PC-9 (cell line): ENCODE results near the gene RHOC. TPM values are rescaled to one million over a fixed set of nuclear protein-coding genes. Genes with fewer than 3 reads are reported as not detected.

ENCODE experiments used
- BruUV-seq: library from RNA; stranded (reverse); fragments of 400-500 nt; replicated peaks from 2 replicates; lab custom pipeline; 2021; lab: Mats Ljungman, UMichigan
- CTCF ChIA-PET: fragments of 300-600 bp; sonication (Branson Sonifier 250); formaldehyde crosslinking; loops from one replicate; lab custom pipeline; 2022; ENCODE audit warnings: antibody characterized with exemption; lab: Charles Lee
- POLR2A ChIA-PET: fragments of 300-600 bp; sonication (Branson Sonifier 250); formaldehyde crosslinking; loops from one replicate; lab custom pipeline; 2022; ENCODE audit warnings: antibody characterized with exemption; ENCODE audit not compliant: unreplicated experiment; lab: Charles Lee
- DNase-seq, 2 experiments: peaks; one replicate each; pipeline versions ENCODE4 v3.0.0 to v3.0.0-alpha.2; 2015 to 2022; ENCODE audit warnings: mixed read lengths in 1 of 2
- H2AFZ ChIP-seq: fragments of 200-600 bp; sonication (generic); 2 replicates; pipeline ENCODE4 v1.8.1; 2017; ENCODE audit warnings: antibody characterized with exemption
- H3F3A ChIP-seq: fragments of 200-600 bp; sonication (generic); 2 replicates; pipeline ENCODE4 v1.8.1; 2017; ENCODE audit warnings: antibody characterized with exemption, mild to moderate bottlenecking, low read depth; ENCODE audit not compliant: insufficient read depth
- H3K27ac ChIP-seq: fragments of 200-600 bp; sonication (generic); 2 replicates; pipeline ENCODE4 v1.6.1; 2016; ENCODE audit warnings: mixed run types
- H3K27me3 ChIP-seq: fragments of 200-600 bp; sonication (generic); 2 replicates; pipeline ENCODE4 v1.6.1; 2016; ENCODE audit warnings: low read depth, mixed run types; ENCODE audit not compliant: insufficient read depth
- H3K36me3 ChIP-seq: fragments of 200-600 bp; sonication (generic); 2 replicates; pipeline ENCODE4 v1.6.1; 2016; ENCODE audit warnings: low read depth, mixed run types
- H3K4me1 ChIP-seq: fragments of 200-600 bp; sonication (generic); replicated peaks from 2 replicates; pipeline ENCODE4 v1.6.1; 2016; ENCODE audit warnings: mixed run types; ENCODE audit not compliant: insufficient read depth
- H3K4me2 ChIP-seq: fragments of 200-600 bp; sonication (generic); 2 replicates; pipeline ENCODE4 v1.6.1; 2017; ENCODE audit warnings: mixed run types
- H3K4me3 ChIP-seq: fragments of 200-600 bp; sonication (generic); 2 replicates; pipeline ENCODE4 v1.6.1; 2016; ENCODE audit warnings: mixed run types
- H3K79me2 ChIP-seq: fragments of 200-600 bp; sonication (generic); 2 replicates; pipeline ENCODE4 v1.6.1; 2017; ENCODE audit warnings: low read depth, mixed run types
- H3K9me2 ChIP-seq: fragments of 200-600 bp; sonication (generic); 2 replicates; pipeline ENCODE4 v1.8.1; 2017; ENCODE audit warnings: mild to moderate bottlenecking; ENCODE audit not compliant: insufficient read depth
- H3K9me3 ChIP-seq: fragments of 200-600 bp; sonication (generic); 2 replicates; pipeline ENCODE4 v1.8.1; 2016; ENCODE audit warnings: low read depth; ENCODE audit not compliant: insufficient read depth
- H4K20me1 ChIP-seq: fragments of 200-600 bp; sonication (generic); 2 replicates; pipeline ENCODE4 v1.8.1; 2017; ENCODE audit not compliant: insufficient read depth
- EZH2 ChIP-seq: fragments of 200-600 bp; sonication (generic); IDR thresholded peaks from 2 replicates; pipeline ENCODE4 v1.8.0; 2017; ENCODE audit warnings: antibody characterized with exemption, low read depth
- intact Hi-C: fragments of 100-400 bp; cut with micrococcal nuclease; formaldehyde crosslinking; loops from one replicate; pipeline ENCODE4 v1.10.0; 2022; ENCODE audit not compliant: unreplicated experiment
- total RNA-seq: library from RNA; stranded (reverse); gene quantifications from 2 replicates; pipeline ENCODE4 v1.2.3, GENCODE V29; 2021
- TF ChIP-seq, protein P1 (sequence below): fragments of 200-600 bp; sonication (generic); conservative IDR thresholded peaks from 2 replicates; pipeline ENCODE4 v1.6.1; 2017; ENCODE audit warnings: mixed run types, antibody characterized with exemption, mild to moderate bottlenecking, moderate library complexity

The RHOC gene
- total RNA-seq, 1 experiment from 2014 or later = 200 TPM

GRCh38 chr1:112696578-112697314 lies 10.2 kb downstream of the RHOC start:
- Histone ChIP-seq H3K9me3 (no peaks in the 10 kb centered on the region), H3K4me1 (peaks cover 36% of the 10 kb centered on the region), H3K27ac (no peak overlapping the region), H3F3A (peaks cover 32% of the 10 kb centered on the region), H3K79me2 (peaks cover 3% of the 10 kb centered on the region; the same call in 1 of the 2 replicates), H3K4me2 (no peak overlapping the region), H3K36me3 (peaks cover 18% of the 10 kb centered on the region; the same call in 1 of the 2 replicates), H3K4me3 (no peak overlapping the region), H3K27me3 (no peaks in the 10 kb centered on the region), H3K9me2 (no peaks in the 10 kb centered on the region), H4K20me1 (no peaks in the 10 kb centered on the region), H2AFZ (no peak overlapping the region)
- POLR2A ChIA-PET = no interaction called here
- no TSS peak for BruUV-seq
- no peak for DNase-seq
- TF ChIP-seq EZH2 = no peak
- TF ChIP-seq, protein P1, sequence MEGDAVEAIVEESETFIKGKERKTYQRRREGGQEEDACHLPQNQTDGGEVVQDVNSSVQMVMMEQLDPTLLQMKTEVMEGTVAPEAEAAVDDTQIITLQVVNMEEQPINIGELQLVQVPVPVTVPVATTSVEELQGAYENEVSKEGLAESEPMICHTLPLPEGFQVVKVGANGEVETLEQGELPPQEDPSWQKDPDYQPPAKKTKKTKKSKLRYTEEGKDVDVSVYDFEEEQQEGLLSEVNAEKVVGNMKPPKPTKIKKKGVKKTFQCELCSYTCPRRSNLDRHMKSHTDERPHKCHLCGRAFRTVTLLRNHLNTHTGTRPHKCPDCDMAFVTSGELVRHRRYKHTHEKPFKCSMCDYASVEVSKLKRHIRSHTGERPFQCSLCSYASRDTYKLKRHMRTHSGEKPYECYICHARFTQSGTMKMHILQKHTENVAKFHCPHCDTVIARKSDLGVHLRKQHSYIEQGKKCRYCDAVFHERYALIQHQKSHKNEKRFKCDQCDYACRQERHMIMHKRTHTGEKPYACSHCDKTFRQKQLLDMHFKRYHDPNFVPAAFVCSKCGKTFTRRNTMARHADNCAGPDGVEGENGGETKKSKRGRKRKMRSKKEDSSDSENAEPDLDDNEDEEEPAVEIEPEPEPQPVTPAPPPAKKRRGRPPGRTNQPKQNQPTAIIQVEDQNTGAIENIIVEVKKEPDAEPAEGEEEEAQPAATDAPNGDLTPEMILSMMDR = no peak
- CTCF ChIA-PET = no interaction called here
- intact Hi-C loops = no loop called here

DNA sequence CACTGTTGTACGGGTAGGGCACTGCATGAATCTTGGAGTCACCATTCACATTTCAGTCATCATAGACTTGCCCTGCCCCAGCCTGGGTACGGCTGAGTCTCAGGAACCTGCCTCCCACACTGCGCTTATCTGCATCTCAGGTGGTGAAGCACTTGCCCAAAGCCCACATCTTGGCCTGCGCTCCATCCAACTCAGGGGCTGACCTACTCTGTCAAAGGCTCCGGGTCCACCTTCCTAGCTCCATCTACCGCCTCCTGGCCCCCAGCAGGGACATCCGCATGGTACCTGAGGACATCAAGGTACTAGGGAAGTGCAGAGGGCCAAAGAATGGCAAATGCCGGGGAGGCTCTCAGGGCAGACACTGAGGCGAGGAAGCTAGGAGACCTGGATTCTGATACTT lies 11.7 kb downstream of the RHOC start:
- H3K9me3 ChIP-seq = no peaks in the 10 kb centered on the region
- peaks cover 10% of the 10 kb centered on the region; the same call in 1 of the 2 replicates for H3K36me3 ChIP-seq
- H3K9me2 ChIP-seq = no peaks in the 10 kb centered on the region
- CTCF ChIA-PET = no interaction called here
- peaks cover 31% of the 10 kb centered on the region for H3F3A ChIP-seq
- H3K4me1 ChIP-seq = peaks cover 22% of the 10 kb centered on the region
- no TSS peak for BruUV-seq
- no peaks in the 10 kb centered on the region for H3K79me2 ChIP-seq
- H3K4me2 ChIP-seq = no peak overlapping the region
- intact Hi-C loops = no loop called here
- H2AFZ ChIP-seq = no peak overlapping the region
- no peak for DNase-seq
- H3K4me3 ChIP-seq = no peak overlapping the region
- H4K20me1 ChIP-seq = no peaks in the 10 kb centered on the region
- TF ChIP-seq, protein P1 = no peak
- no peak for TF ChIP-seq EZH2
- POLR2A ChIA-PET = no interaction called here
- no peaks in the 10 kb centered on the region for H3K27me3 ChIP-seq
- no peak overlapping the region for H3K27ac ChIP-seq

- Histone ChIP-seq H3K9me2 (no peaks in the 10 kb centered on the region), H3K36me3 (peaks cover 10% of the 10 kb centered on the region; the same call in 1 of the 2 replicates), H3K79me2 (no peaks in the 10 kb centered on the region), H2AFZ (no peak overlapping the region), H3K4me1 (peaks cover 13% of the 10 kb centered on the region), H4K20me1 (no peaks in the 10 kb centered on the region), H3F3A (peaks cover 23% of the 10 kb centered on the region; the same call in 1 of the 2 replicates), H3K4me2 (no peak overlapping the region), H3K27ac (no peak overlapping the region), H3K4me3 (no peak overlapping the region), H3K9me3 (no peaks in the 10 kb centered on the region), H3K27me3 (no peaks in the 10 kb centered on the region)
- ChIA-PET POLR2A (no interaction called here), CTCF (no interaction called here)
- TF ChIP-seq, protein P1 = no peak
- no TSS peak for BruUV-seq
- no peak for DNase-seq
- intact Hi-C loops = no loop called here
Measured at GRCh38 chr1:112694363-112694929, 12.5 kb downstream of the RHOC start.
